Measurements from ENCODE around the gene CCPG1.

Gene CCPG1

DNA sequence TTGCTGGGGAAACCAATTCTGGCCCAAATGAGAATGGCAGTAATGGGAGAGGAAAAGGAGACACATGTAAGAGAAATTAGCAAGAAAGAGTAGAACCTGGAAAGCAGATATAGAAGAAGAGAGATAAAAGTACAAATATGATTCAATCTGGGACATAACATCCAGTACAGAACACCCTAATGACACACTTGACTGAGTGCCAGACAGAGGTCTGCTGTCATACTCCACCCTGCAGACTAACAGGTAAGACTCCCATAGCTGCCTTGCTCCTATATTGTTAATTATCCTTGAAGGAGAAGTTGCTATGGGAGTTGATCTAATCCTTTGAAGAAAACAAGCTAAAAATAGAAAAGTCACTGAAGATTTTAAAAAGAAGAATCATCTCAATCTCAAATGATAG lies 21.1 kb downstream of the CCPG1 start:
- no peak overlapping the region for H3K27ac ChIP-seq
- DNase-seq (ENCODE audit: low read depth, low spot score) = peak; percentile 27

DNA sequence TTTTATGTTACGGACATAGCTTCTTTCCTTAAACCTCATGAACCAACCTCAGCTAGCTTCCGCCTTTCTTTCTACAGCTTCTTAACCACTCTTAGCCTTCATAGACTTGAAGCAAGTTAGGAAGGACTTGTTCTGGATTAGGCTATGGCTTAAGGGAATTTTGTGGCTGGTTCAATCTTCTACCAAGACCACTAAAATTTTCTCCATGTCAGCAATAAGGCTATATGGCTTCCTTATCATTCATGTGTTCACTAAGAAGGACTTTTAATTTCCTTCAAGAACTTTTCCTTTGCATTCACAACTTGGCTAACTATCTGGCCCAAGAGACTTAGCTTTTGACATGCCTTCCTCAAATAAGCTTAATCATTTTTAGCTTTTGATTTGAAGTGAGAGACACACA lies 24.5 kb downstream of the CCPG1 start:
- DNase-seq (ENCODE audit: low read depth, low spot score) = no peak
- no peak overlapping the region for H3K27ac ChIP-seq

DNA sequence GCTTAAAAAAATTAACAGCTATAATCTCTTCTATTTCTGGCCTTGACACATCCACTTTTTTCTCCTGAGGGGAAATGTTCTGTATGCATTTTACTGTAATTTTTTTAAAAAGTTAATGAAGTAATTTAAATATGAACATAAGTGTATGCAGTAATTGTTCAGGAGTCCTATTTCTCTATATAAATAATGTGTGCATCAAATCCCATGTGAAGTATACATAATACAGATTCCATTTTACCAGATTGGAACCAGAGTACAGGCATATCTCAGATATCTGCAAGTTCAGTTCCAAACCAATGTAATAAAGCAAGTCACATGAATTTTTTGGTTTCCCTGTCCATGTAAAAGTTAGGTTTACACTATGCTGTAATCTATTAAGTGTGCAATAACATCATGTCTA lies 26.6 kb downstream of the CCPG1 start:
- no peak for DNase-seq (ENCODE audit: low read depth, low spot score)
- H3K27ac ChIP-seq = no peak overlapping the region

DNA sequence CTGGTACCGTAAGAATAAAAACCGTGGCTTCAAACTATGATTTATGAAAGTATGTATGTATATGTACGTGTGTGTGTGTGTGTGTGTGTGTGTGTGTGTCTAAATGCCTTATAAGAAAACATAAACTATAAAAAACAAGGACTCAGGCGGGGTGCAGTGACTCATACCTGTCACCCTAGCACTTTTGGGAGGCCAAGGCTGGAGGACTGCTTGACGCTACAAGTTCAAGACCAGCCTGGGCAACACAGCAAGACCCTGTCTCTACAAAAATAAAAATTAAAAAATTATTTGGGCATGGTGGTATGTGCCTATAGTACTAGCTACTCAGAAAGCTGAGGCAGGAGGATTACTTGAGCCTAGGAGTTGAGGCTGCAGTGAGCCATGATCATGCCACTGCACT lies 29.1 kb downstream of the CCPG1 start:
- H3K27ac ChIP-seq = no peak overlapping the region
- DNase-seq (ENCODE audit: low read depth, low spot score) = no peak

DNA sequence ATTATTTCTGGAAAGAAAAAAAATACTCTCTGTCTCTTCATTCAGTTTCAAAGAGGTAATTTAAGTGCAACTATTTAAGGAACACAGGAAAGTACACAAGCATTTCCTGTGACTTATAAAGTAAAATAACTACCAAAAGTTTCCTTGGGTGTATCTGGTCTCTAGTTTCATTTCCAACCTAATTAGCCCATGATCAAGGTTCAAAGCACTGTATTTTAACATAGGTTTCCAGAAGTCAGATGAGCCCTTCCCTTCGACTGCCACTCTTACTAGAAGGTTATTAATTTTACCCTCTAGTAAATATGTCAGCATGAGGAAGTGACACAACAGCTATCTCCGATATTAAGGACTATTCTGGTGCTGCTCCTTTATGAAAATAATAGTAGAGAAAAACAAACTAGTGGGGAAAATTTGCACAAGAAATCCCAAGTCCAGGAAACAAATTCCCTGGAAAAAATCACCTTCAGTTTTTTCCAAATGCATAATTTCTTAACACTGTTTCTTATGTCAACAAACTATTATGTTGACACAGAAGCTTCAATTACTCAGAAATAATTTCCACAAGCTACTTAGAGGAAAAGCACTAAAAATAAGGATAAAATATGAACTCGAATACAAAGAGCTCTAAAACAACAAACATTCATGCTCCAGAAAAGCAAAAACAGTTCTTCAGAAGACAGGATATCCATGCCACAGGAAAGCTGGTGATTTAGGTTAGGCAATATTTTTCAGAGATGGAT lies 35.3 kb downstream of the CCPG1 start:
- no peak for DNase-seq (ENCODE audit: low read depth, low spot score)
- H3K27ac ChIP-seq = no peak overlapping the region

DNA sequence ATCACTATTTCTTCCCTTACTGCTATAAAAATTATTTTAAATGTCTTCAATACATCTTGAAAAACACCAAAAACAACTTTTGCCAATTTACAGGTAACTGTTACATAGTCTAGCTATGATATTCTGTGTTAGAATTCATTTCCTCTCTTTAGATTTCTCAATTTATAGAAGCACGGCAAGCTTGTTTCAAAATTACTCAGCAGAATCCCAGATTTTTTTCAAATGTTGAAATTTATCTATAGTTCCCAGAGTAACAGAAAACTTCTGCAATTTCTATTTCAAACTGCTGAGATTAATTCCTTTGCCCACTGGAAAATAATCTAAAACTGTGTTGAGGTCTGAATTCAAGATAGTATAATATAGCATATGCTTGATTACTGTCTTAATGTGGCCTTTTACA lies 41.2 kb downstream of the CCPG1 start:
- H3K27ac ChIP-seq = no peak overlapping the region

DNA sequence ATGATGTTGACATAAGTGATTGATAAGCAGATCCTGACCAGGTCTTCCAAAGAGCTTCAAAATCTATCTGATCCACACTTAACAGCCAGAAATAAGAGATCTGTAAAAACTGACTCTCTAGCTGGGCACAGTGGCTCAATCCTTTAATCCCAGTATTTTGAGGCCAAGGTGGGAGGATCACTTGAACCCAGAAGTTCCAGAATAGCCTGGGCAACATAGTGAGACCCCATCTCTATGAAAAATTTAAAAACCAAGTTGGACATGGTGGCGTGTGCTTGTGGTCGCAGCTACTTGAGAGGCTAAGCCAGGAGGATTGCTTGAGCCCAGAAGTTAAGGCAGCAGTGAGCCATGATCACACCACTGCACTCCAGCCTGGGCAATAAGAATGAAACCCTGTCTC lies 45.5 kb downstream of the CCPG1 start:
- H3K27ac ChIP-seq = no peak overlapping the region
- DNase-seq (ENCODE audit: low read depth, low spot score) = no peak

More for the DNA sequence above, 41.2 kb downstream of the CCPG1 start:
- no peak for DNase-seq (ENCODE audit: low read depth, low spot score)

DNA sequence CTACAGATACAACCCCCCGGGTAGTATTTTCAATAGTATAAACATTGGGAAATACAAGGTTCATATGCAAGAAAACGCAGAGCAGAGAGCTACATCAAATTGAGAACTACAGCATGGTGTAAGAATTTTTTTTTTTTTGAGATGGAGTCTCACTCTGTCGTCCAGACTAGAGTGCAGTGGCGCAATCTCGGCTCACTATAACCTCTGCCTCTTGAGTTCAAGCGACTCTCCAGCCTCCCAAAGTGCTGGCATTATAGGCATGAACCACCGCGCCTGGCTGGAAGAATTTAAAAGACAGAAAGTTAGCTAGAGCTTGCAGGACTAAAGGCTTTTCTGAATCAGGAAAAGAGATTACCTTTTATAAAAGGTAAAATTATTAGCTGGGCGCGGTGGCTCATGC lies 47.1 kb downstream of the CCPG1 start:
- DNase-seq (ENCODE audit: low read depth, low spot score) = no peak
- H3K27ac ChIP-seq = no peak overlapping the region

DNA sequence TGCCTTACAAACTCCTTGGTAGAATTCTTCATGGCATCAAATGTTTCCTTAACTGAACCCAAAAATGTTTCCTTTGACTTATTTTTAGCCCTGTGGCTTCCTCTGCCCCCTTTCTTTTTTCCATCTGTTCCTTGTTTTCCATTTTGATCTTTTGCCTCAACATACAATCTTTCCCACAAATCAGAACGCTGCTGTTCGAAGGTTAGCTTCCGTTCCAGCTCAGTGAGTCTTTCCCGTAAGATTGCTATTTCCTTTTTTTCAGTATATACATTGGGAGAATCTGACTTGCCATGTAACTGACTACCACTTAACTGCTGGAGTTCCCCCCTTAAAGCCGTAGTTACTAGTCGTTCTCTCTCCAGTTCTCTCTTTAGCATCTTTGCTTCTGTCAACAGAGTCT lies 47.9 kb downstream of the CCPG1 start:
- DNase-seq (ENCODE audit: low read depth, low spot score) = no peak
- no peak overlapping the region for H3K27ac ChIP-seq

DNA sequence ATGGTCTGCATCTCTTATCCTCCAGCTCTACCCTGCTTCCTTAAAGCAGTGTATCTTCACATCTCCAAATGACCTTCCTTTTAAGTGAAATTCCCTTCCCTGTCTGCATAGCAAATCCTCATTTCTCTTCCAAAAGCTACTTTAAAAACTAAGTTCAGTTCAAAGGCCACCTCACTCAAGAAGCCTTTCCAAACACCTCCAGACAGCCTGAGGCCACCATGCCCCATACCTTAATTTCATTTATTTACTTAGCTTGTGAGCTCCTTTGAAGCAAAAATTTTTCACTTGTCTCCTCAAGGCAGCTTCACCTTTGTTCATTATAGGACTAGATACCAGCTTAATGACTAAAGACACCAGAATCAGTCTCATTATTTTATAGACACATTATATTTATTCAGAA lies 49.7 kb downstream of the CCPG1 start:
- H3K27ac ChIP-seq = no peak overlapping the region
- no peak for DNase-seq (ENCODE audit: low read depth, low spot score)

DNA sequence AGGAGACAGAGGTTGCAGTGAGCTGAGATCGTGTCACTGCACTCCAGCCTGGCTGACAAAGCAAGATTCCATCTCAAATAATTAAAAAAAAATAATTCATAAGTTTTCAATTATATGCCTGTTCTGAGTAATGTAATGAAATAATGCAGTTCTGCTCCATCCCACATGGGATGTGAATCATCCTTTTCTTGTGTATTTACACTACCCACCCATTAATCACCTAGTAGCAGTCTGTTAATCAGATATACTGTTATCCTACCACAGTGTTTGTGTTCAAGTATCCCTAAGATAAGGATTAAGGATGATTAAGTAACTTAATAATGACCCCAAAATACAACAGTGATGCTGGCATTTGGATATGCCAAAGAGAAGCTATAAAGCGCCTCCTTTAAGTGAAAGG lies 50.4 kb downstream of the CCPG1 start:
- peak; percentile 6 for DNase-seq (ENCODE audit: low read depth, low spot score)
- H3K27ac ChIP-seq = no peak overlapping the region

DNA sequence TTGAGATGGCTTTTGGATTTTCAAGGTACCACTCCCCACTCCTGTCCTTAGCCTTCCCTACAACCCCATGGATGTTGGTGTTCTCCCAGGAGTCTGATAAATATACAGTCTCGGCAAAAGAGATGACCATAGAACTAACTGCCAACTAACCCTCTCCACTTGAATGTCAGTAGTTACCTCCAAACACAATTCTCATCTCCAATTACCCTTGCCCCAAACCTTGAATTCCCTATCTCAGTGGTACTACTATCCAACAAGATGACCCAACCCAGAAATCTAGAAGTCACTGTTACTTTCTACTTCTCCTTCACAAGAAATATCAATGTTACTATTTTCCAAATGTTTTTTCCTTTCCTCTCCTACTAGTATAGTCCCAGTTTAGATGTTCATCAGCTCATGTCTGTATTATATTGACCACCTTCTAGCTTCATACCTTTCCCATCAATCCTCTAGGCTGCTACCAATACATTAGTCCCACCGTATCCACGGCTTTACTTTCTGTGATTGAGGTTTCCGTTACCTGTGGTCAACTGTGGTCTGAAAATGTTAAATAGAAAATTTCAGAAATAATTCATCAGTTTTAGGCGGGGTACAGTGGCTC lies 51.1 kb downstream of the CCPG1 start:
- H3K27ac ChIP-seq = no peak overlapping the region
- DNase-seq (ENCODE audit: low read depth, low spot score) = no peak

DNA sequence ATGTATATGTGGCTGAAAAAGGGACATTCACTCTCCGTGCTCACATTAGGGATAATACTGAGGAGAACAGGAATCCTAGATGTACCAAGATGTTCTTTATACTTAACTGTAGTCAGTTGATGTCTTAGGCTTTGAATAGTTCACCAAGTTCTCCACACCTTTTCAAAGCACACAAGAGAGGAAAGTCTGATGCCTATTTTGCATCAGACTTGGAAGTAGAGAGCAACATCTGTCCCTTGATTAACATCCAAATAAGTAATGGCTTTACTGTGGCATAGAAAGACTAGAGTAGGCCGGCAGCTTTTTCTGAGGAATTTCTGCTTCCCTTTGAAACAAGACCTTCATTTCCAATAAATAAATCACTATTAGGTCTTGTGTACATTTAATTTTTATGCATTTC lies 55.1 kb downstream of the CCPG1 start:
- no peak overlapping the region for H3K27ac ChIP-seq
- no peak for DNase-seq (ENCODE audit: low read depth, low spot score)

DNA sequence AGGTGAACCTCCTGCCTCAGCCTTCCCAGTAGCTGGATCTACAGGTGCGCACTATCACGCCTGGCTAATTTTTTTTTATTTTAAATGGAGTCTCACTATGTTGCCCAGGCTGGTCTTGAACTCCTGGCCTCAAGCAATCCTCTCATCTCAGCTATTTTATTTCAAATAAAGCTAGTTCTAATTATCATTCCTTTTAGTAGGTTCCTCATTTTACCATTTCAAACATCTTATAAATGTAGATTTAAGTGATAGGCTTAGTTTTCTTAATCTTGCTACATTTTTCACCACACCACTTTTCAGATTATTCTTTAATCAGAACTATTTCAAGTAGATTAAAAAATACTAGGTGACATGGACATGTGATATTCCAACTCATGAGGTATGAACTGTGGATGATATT lies 58.9 kb downstream of the CCPG1 start:
- H3K27ac ChIP-seq = no peak overlapping the region
- DNase-seq (ENCODE audit: low read depth, low spot score) = no peak

DNA sequence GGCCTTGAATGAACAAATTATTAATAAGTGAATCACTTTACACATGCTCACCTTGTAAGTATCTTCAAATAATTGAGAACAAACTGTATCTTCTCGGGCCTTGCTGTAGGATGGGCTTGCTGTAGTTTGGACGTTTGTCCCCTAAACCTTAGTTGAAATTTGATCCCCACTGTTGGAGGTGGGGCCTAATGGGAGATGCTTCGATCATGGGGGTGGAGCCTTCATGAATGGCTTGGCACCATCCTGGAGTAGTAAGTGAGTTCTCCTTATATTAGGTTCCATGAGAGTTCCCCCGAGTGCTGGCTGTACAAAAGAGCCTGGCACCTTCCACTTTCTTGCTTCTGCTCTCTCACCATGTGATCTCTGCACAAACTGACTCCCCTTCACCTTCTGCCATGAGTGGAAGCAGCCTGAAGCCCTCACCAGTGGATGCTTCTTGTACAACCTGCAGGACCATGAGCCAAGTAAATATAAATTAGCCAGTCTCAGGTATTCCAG lies 59.8 kb downstream of the CCPG1 start:
- DNase-seq (ENCODE audit: low read depth, low spot score) = no peak
- no peak overlapping the region for H3K27ac ChIP-seq

DNA sequence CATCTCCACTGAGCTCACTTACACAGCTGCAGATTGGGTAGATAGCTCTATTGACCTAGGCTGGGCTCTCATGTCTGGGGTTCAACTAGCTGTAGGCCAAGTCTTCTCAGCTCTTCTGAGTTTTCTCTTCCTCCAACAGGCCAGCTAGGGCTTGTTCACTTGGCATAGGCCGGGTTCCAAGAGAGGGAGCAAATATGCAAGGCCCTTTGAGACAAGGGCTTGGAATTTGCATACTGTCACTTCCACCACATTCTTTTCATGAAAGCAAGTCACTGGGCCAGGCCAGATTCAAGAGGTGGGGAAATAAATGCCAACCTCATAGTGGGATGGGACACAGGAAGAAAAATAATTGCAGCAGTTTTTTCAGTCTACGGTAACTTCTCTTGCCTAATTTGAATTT lies 64.0 kb downstream of the CCPG1 start:
- peak; percentile 26 for DNase-seq (ENCODE audit: low read depth, low spot score)
- peak overlapping the region; percentile 69 for H3K27ac ChIP-seq

DNA sequence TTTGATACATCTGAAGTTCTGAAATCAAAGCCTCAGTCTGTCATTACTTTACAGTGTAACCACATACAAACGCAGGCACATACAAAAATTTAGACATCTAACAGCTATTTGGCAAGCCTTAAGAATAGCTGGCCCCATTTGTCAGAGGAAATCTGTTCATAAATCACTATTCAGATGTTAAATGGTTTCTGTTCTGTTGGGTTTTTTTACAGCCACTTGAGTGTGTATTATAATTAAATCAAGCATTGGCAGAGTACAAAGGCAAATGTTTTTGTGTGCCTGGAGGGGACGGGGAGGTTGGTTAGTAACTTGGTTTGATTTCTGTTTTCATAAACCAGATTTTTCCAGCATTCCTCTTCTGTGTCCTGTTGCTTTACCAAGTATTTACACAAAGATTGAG lies 65.0 kb downstream of the CCPG1 start:
- H3K27ac ChIP-seq = peak overlapping the region; percentile 69
- no peak for DNase-seq (ENCODE audit: low read depth, low spot score)

DNA sequence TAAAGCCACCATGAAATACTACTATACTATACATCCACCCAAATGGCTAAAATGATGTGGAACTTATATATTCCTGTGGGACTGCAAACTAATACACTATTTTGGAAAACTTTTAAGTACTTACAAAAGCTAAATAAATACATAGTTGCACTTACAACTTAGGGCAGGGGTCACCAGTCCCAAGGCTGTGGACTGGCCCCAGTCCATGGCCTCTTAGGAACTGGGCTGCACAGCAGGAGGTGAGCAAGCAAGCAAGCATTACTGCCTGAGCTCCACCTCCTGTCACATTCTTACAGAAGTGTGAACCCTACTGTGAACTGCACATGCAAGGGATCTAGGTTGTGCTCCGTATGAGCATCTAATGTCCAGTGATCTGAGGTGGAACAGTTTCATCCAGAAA lies 71.0 kb downstream of the CCPG1 start:
- no peak overlapping the region for H3K27ac ChIP-seq
- no peak for DNase-seq (ENCODE audit: low read depth, low spot score)

DNA sequence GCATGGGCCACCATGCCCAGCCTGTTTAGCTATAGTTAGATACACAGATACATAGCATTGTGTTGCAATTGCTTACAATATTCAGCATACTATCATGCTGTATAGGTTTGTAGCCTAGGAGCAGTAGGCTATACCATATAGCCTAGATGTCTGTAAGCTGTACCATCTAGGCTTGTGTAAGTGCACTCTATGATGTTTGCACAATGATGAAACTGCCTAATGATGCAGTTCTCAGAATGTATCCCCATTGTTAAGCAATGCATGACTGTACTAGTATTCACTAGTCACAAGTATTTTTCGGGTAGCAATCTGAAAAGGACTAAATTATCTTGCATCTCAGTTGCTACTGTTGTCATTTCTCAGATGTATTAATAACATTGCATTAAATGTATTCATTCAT lies 73.2 kb downstream of the CCPG1 start:
- DNase-seq (ENCODE audit: low read depth, low spot score) = peak; percentile 66
- H3K27ac ChIP-seq = peak overlapping the region; percentile 31

DNA sequence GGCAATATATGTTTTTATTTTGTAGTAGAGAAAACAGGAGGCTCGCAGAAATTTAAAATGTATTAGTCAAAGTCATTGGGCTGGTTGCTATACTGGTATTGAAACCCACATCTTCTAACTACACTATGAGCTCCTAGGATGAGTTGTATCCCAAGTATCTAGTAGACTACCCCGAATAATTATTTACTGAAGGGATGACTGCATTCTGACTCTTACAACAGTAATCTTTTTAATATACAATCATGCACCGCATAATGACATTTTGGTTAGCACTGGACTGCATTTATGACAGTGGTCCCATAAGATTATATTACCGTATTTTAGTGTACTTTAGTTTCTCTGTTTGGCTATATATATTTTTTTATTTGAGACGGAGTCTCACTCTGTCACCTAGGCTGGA lies 73.8 kb downstream of the CCPG1 start:
- no peak for DNase-seq (ENCODE audit: low read depth, low spot score)
- H3K27ac ChIP-seq = peak overlapping the region; percentile 31

DNA sequence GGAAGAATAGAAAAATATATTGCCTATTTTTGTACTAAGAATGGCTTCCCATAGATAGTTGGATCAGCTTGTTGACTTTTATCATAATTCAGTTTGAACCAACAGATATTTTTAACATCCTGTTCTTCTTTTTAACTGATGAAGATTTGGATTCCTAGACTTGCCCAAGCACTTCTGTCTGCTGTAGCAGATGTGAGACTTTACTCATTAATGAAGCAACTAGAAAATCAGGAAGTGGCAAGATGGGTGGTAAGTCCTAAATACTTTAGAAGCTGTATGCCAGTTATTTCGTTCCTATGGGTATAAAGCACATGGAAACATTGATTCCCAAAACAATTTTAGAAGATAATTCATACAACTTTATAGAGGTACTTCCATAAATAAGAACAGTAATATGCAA lies 80.8 kb downstream of the CCPG1 start:
- DNase-seq (ENCODE audit: low read depth, low spot score) = no peak
- no peak overlapping the region for H3K27ac ChIP-seq

DNA sequence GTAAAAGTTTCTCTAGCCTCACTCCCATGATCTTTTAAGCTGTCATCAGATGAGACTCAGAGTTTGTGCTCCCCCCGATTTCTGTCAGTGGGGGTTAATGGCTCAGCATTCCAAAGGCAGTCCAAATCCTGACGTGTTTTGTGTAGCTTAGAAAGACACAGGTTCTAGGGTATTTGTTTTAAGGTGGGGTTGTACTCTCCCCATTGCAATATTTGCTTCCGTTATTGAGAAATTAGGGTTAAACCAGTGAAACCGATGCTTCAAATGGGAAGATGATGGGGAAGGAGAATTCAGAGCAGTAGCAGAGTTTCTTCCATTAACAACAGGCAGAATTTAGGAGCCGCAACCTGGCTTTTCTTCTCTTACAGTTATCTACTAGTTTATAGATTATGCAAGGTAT lies 85.7 kb downstream of the CCPG1 start:
- H3K27ac ChIP-seq = no peak overlapping the region
- no peak for DNase-seq (ENCODE audit: low read depth, low spot score)

All from epithelial cell of prostate (primary cell).